Activated B cell treated with CpG ODN at 0.5 μM for 24 hours (primary cell): ENCODE results near the gene MRPL39. TPM values are rescaled to one million over a fixed set of nuclear protein-coding genes. Genes with fewer than 3 reads are reported as not detected.

ENCODE experiments used
- ATAC-seq: fragments of 200-7000 bp; cut with Tn5 transposase; one replicate; pipeline ENCODE4 v1.10.0; 2021; ENCODE audit warnings: low read depth, mild to moderate bottlenecking, moderate library complexity
- CTCF ChIA-PET: fragments of 350-600 bp; sonication (Branson Sonifier 250); formaldehyde crosslinking; loops from one replicate; lab custom pipeline; 2021; ENCODE audit warnings: antibody characterized with exemption; lab: Charles Lee
- POLR2A ChIA-PET: fragments of 350-600 bp; sonication (Branson Sonifier 250); formaldehyde crosslinking; loops from one replicate; lab custom pipeline; 2021; ENCODE audit warnings: antibody characterized with exemption; lab: Charles Lee
- DNase-seq: peaks from one replicate; pipeline ENCODE4 v3.0.0; 2022
- H3K27ac Mint-ChIP-seq: one replicate; pipeline ENCODE4 v1.8.0; 2020; ENCODE audit warnings: mixed read lengths
- H3K27me3 Mint-ChIP-seq: one replicate; pipeline ENCODE4 v1.8.0; 2021; ENCODE audit warnings: mixed read lengths
- H3K36me3 Mint-ChIP-seq: one replicate; pipeline ENCODE4 v1.8.0; 2021; ENCODE audit warnings: low read depth, mixed read lengths
- H3K4me1 Mint-ChIP-seq: one replicate; pipeline ENCODE4 v1.8.0; 2021; ENCODE audit warnings: mixed read lengths
- H3K4me3 Mint-ChIP-seq: one replicate; pipeline ENCODE4 v1.8.0; 2020; ENCODE audit warnings: mild to moderate bottlenecking, mixed read lengths
- H3K9me3 Mint-ChIP-seq: one replicate; pipeline ENCODE4 v1.8.0; 2020; ENCODE audit warnings: mixed read lengths
- intact Hi-C: fragments of 100-400 bp; cut with micrococcal nuclease; formaldehyde crosslinking; loops from one replicate; pipeline ENCODE4 v1.15.1; 2024
- total RNA-seq: library from RNA; stranded (reverse); gene quantifications from 2 replicates; pipeline ENCODE4 v1.2.3, GENCODE V29; 2022
- TF ChIP-seq, protein P1 (sequence below): fragments of 200-600 bp; IDR thresholded peaks from one replicate; pipeline ENCODE4 v1.8.0; 2022; ENCODE audit warnings: antibody characterized with exemption, mild to moderate bottlenecking

Gene MRPL39
- total RNA-seq, 1 donor from 2014 or later: 43.6 TPM

GRCh38 chr21:25537174-25537573 lies 70.1 kb downstream of the MRPL39 start:
- peaks cover 2% of the 10 kb centered on the region for H3K4me1 Mint-ChIP-seq
- no peaks in the 10 kb centered on the region for H3K27me3 Mint-ChIP-seq
- H3K36me3 Mint-ChIP-seq: peaks cover 11% of the 10 kb centered on the region
- H3K9me3 Mint-ChIP-seq: peaks cover 19% of the 10 kb centered on the region
- H3K4me3 Mint-ChIP-seq: no peak overlapping the region
- no peak overlapping the region for H3K27ac Mint-ChIP-seq
- CTCF ChIA-PET: no interaction called here
- ATAC-seq: no peak
- POLR2A ChIA-PET: no interaction called here
- no peak for DNase-seq
- intact Hi-C loops: no loop called here
- TF ChIP-seq, protein P1, sequence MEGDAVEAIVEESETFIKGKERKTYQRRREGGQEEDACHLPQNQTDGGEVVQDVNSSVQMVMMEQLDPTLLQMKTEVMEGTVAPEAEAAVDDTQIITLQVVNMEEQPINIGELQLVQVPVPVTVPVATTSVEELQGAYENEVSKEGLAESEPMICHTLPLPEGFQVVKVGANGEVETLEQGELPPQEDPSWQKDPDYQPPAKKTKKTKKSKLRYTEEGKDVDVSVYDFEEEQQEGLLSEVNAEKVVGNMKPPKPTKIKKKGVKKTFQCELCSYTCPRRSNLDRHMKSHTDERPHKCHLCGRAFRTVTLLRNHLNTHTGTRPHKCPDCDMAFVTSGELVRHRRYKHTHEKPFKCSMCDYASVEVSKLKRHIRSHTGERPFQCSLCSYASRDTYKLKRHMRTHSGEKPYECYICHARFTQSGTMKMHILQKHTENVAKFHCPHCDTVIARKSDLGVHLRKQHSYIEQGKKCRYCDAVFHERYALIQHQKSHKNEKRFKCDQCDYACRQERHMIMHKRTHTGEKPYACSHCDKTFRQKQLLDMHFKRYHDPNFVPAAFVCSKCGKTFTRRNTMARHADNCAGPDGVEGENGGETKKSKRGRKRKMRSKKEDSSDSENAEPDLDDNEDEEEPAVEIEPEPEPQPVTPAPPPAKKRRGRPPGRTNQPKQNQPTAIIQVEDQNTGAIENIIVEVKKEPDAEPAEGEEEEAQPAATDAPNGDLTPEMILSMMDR: no peak

GRCh38 chr21:25536752-25537151 lies 70.5 kb downstream of the MRPL39 start:
- Mint-ChIP-seq H3K4me3 (no peak overlapping the region), H3K27ac (no peak overlapping the region), H3K4me1 (peaks cover 2% of the 10 kb centered on the region), H3K9me3 (peaks cover 19% of the 10 kb centered on the region), H3K36me3 (peaks cover 11% of the 10 kb centered on the region), H3K27me3 (no peaks in the 10 kb centered on the region)
- ATAC-seq: no peak
- ChIA-PET CTCF (no interaction called here), POLR2A (interaction anchor here (1.0 kb wide), 1 partner anchor 112 kb away, joined by 4 read pairs; no protein-coding TSS in a partner anchor)
- DNase-seq: no peak
- TF ChIP-seq, protein P1: no peak
- intact Hi-C loops: no loop called here

GRCh38 chr21:25535849-25536248 lies 71.4 kb downstream of the MRPL39 start:
- intact Hi-C loops: no loop called here
- DNase-seq (no peak), ATAC-seq (no peak)
- Mint-ChIP-seq H3K4me3 (no peak overlapping the region), H3K4me1 (peaks cover 2% of the 10 kb centered on the region), H3K27me3 (no peaks in the 10 kb centered on the region), H3K27ac (no peak overlapping the region), H3K36me3 (peaks cover 11% of the 10 kb centered on the region), H3K9me3 (peaks cover 19% of the 10 kb centered on the region)
- TF ChIP-seq, protein P1: no peak
- POLR2A ChIA-PET: interaction anchor here (1.0 kb wide), 1 partner anchor 111 kb away, joined by 4 read pairs; no protein-coding TSS in a partner anchor
- CTCF ChIA-PET: no interaction called here

Other genes with a start within 250 kb of the MRPL39 start
- 2.0 and 2.1 TPM in 2 replicates for gene JAM2, start 31.8 kb upstream of the MRPL39 start, total RNA-seq
- 73.9 and 78.3 TPM in 2 replicates for gene ATP5PF, start 127.4 kb upstream of the MRPL39 start, total RNA-seq
- 31.3 and 34.6 TPM in 2 replicates for gene GABPA, start 127.5 kb upstream of the MRPL39 start, total RNA-seq